H9 (cell line): ENCODE measurements around the gene NKAIN2. TPM values are rescaled to one million over a fixed set of nuclear protein-coding genes. Genes with fewer than 3 reads are reported as not detected.

ENCODE experiments used
- DNase-seq: peaks from one replicate; pipeline ENCODE4 v3.0.0-alpha.2; 2017
- H2AFZ ChIP-seq: one replicate; pipeline ENCODE4 v1.6.1; 2013; ENCODE audit warnings: mild to moderate bottlenecking, low read length, control low read depth, moderate library complexity
- H2AK5ac ChIP-seq: 2 replicates; pipeline ENCODE4 v1.6.1; 2013; ENCODE audit warnings: low read length, control low read depth, mixed read lengths; ENCODE audit not compliant: insufficient read length
- H2BK120ac ChIP-seq: one replicate; pipeline ENCODE4 v1.6.1; 2013; ENCODE audit warnings: low read depth, mild to moderate bottlenecking, low read length, control low read depth, inconsistent platforms; ENCODE audit not compliant: poor library complexity, severe bottlenecking
- H2BK12ac ChIP-seq: 2 replicates; pipeline ENCODE4 v1.6.1; 2013; ENCODE audit warnings: low read length, control low read depth, mixed read lengths, low read depth; ENCODE audit not compliant: insufficient read length
- H2BK15ac ChIP-seq: 2 replicates; pipeline ENCODE4 v1.6.1; 2013; ENCODE audit warnings: low read depth, low read length, control low read depth
- H2BK20ac ChIP-seq: one replicate; pipeline ENCODE4 v1.6.1; 2013; ENCODE audit warnings: low read depth, mild to moderate bottlenecking, low read length, control low read depth, inconsistent platforms; ENCODE audit not compliant: poor library complexity, severe bottlenecking
- H2BK5ac ChIP-seq: 2 replicates; pipeline ENCODE4 v1.6.1; 2013; ENCODE audit warnings: low read length, control low read depth, mixed read lengths; ENCODE audit not compliant: insufficient read length
- H3K14ac ChIP-seq: 2 replicates; pipeline ENCODE4 v1.6.1; 2013; ENCODE audit warnings: low read length, control low read depth; ENCODE audit not compliant: insufficient read depth
- H3K18ac ChIP-seq: 2 replicates; pipeline ENCODE4 v1.6.1; 2013; ENCODE audit warnings: low read depth, mild to moderate bottlenecking, mixed read lengths, low read length, control low read depth; ENCODE audit not compliant: insufficient read length
- H3K23ac ChIP-seq: 2 replicates; pipeline ENCODE4 v1.6.1; 2013; ENCODE audit warnings: low read length, control low read depth, mixed read lengths, low read depth; ENCODE audit not compliant: insufficient read length
- H3K23me2 ChIP-seq: 2 replicates; pipeline ENCODE4 v1.6.1; 2013; ENCODE audit warnings: low read depth, mild to moderate bottlenecking, mixed read lengths, low read length, control low read depth; ENCODE audit not compliant: insufficient read length, poor library complexity, severe bottlenecking
- H3K27ac ChIP-seq: 2 replicates; pipeline ENCODE4 v1.5.1; 2013; ENCODE audit warnings: low read length, control low read depth, mixed read lengths, low read depth; ENCODE audit not compliant: insufficient read length
- H3K27me3 ChIP-seq: 2 replicates; pipeline ENCODE4 v1.6.1; 2013; ENCODE audit warnings: low read length, control low read depth, inconsistent platforms; ENCODE audit not compliant: insufficient read depth
- H3K4ac ChIP-seq: 2 replicates; pipeline ENCODE4 v1.6.1; 2013; ENCODE audit warnings: low read depth, mild to moderate bottlenecking, control low read depth, inconsistent platforms, low read length, moderate library complexity
- H3K4me1 ChIP-seq: 2 replicates; pipeline ENCODE4 v1.6.1; 2013; ENCODE audit warnings: low read length, control low read depth, inconsistent platforms; ENCODE audit not compliant: insufficient read depth
- H3K4me2 ChIP-seq: 2 replicates; pipeline ENCODE4 v1.6.1; 2013; ENCODE audit warnings: low read length, control low read depth, mixed read lengths; ENCODE audit not compliant: insufficient read length, insufficient read depth
- H3K56ac ChIP-seq: 2 replicates; pipeline ENCODE4 v1.6.1; 2013; ENCODE audit warnings: low read depth, mild to moderate bottlenecking, mixed read lengths, low read length, control low read depth; ENCODE audit not compliant: insufficient read length
- H3K79me1 ChIP-seq: 2 replicates; pipeline ENCODE4 v1.6.1; 2013; ENCODE audit warnings: low read depth, mild to moderate bottlenecking, moderate library complexity, low read length, control low read depth, inconsistent platforms; ENCODE audit not compliant: insufficient read depth, poor library complexity, severe bottlenecking
- H3K79me2 ChIP-seq: 2 replicates; pipeline ENCODE4 v1.6.1; 2013; ENCODE audit warnings: low read length, control low read depth, inconsistent platforms; ENCODE audit not compliant: insufficient read depth
- H3K9ac ChIP-seq: 2 replicates; pipeline ENCODE4 v1.6.1; 2013; ENCODE audit warnings: low read length, control low read depth, mixed read lengths; ENCODE audit not compliant: insufficient read length; ENCODE audit errors: extremely low read depth
- H3K9me3 ChIP-seq: one replicate; pipeline ENCODE4 v1.6.1; 2013; ENCODE audit warnings: low read depth, low read length, inconsistent platforms; ENCODE audit not compliant: control insufficient read depth
- H3T11ph ChIP-seq: one replicate; pipeline ENCODE4 v1.6.1; 2013; ENCODE audit warnings: mild to moderate bottlenecking, low read length, control low read depth, inconsistent platforms
- H4K20me1 ChIP-seq: one replicate; pipeline ENCODE4 v1.6.1; 2013; ENCODE audit not compliant: control insufficient read depth, insufficient read length, insufficient read depth
- H4K5ac ChIP-seq: 2 replicates; pipeline ENCODE4 v1.6.1; 2013; ENCODE audit warnings: low read depth, mild to moderate bottlenecking, mixed read lengths, low read length, control low read depth; ENCODE audit not compliant: insufficient read length
- H4K8ac ChIP-seq: replicated peaks from 2 replicates; pipeline ENCODE4 v1.6.1; 2013; ENCODE audit warnings: low read length, control low read depth, mixed read lengths, low read depth; ENCODE audit not compliant: insufficient read length
- H4K91ac ChIP-seq: 2 replicates; pipeline ENCODE4 v1.6.1; 2013; ENCODE audit warnings: low read depth, mild to moderate bottlenecking, moderate library complexity, mixed read lengths, low read length, control low read depth; ENCODE audit not compliant: insufficient read length
- H3K27ac Mint-ChIP-seq, 3 experiments: 2 replicates in 2 of 3; 3 replicates in 1 of 3; pipeline ENCODE4 v1.8.0; 2020 to 2021; ENCODE audit warnings: mixed read lengths in 3 of 3, mild to moderate bottlenecking in 1 of 3, moderate library complexity in 1 of 3
- H3K27me3 Mint-ChIP-seq: 2 replicates; pipeline ENCODE4 v1.8.0; 2021; ENCODE audit warnings: low read depth, mild to moderate bottlenecking, moderate library complexity, mixed read lengths
- H3K36me3 Mint-ChIP-seq, 3 experiments: 2 replicates in 2 of 3; 3 replicates in 1 of 3; pipeline ENCODE4 v1.8.0; 2020 to 2021; ENCODE audit warnings: low read depth in 3 of 3, mixed read lengths in 3 of 3; ENCODE audit not compliant: insufficient read depth in 1 of 3
- H3K4me1 Mint-ChIP-seq, 2 experiments: 2 replicates each; pipeline ENCODE4 v1.8.0; 2020; ENCODE audit warnings: mixed read lengths in 2 of 2
- H3K4me3 Mint-ChIP-seq, 2 experiments: 2 replicates in 1 of 2; 3 replicates in 1 of 2; pipeline ENCODE4 v1.8.0; 2020 to 2021; ENCODE audit warnings: mild to moderate bottlenecking in 2 of 2, mixed read lengths in 2 of 2, moderate library complexity in 1 of 2
- H3K9me3 Mint-ChIP-seq, 2 experiments: 2 replicates in 1 of 2; 3 replicates in 1 of 2; pipeline ENCODE4 v1.8.0; 2020; ENCODE audit warnings: mild to moderate bottlenecking in 2 of 2, mixed read lengths in 2 of 2, moderate library complexity in 1 of 2
- CTCF ChIP-seq: fragments of 200-600 bp; sonication (generic); conservative IDR thresholded peaks from 3 replicates; pipeline ENCODE4 v1.8.0; 2021; ENCODE audit warnings: antibody characterized with exemption, mild to moderate bottlenecking
- WGBS: extraction: QIAGEN DNeasy Blood & Tissue Kit; methylation state at CpG from one replicate; pipeline ENCODE4 v1.1.7; 2013; ENCODE audit warnings: missing lambda C conversion rate, low lambda C conversion rate, mixed read lengths; ENCODE audit not compliant: insufficient read length; ENCODE audit errors: extremely low coverage; 5-methylcytosine and 5-hydroxymethylcytosine counted together
- total RNA-seq: library from RNA; stranded (reverse); gene quantifications from 2 replicates; pipeline ENCODE4 v1.2.1, GENCODE V29; 2021

Gene NKAIN2
- total RNA-seq, 1 experiment from 2014 or later: 0.17 TPM

- no peak overlapping the region for H2BK12ac ChIP-seq
- H3K27ac ChIP-seq: no peak overlapping the region
- no peak overlapping the region for H3K4ac ChIP-seq
- peaks cover 0 to 5% of the 10 kb centered on the region in 2 experiments; a peak in 3 of 4 replicates for H3K4me1 Mint-ChIP-seq
- no peaks in the 10 kb centered on the region for H3K9me3 Mint-ChIP-seq
- H3K9ac ChIP-seq: no peak overlapping the region
- no peak overlapping the region for H4K91ac ChIP-seq
- no peaks in the 10 kb centered on the region for H3K79me1 ChIP-seq
- no peak overlapping the region for H3K18ac ChIP-seq
- H3K23ac ChIP-seq: no peak overlapping the region
- H3K9me3 ChIP-seq: no peaks in the 10 kb centered on the region
- DNase-seq: no peak
- H3K27ac Mint-ChIP-seq: no peak overlapping the region
- no peaks in the 10 kb centered on the region for H3K79me2 ChIP-seq
- no peaks in the 10 kb centered on the region for H3K27me3 Mint-ChIP-seq
- no peaks in the 10 kb centered on the region for H3K27me3 ChIP-seq
- H3K56ac ChIP-seq: no peak overlapping the region
- no peak overlapping the region for H2AFZ ChIP-seq
- no peaks in the 10 kb centered on the region for H4K20me1 ChIP-seq
- H3T11ph ChIP-seq: no peak overlapping the region
- H2AK5ac ChIP-seq: no peak overlapping the region
- no peaks in the 10 kb centered on the region for H3K4me1 ChIP-seq
- H3K4me3 Mint-ChIP-seq: no peak overlapping the region
- H2BK5ac ChIP-seq: no peak overlapping the region
- no peak for TF ChIP-seq CTCF
- no peak overlapping the region for H4K8ac ChIP-seq
- H3K14ac ChIP-seq: no peak overlapping the region
- H2BK15ac ChIP-seq: no peak overlapping the region
- no peak overlapping the region for H3K4me2 ChIP-seq
- H3K23me2 ChIP-seq: no peaks in the 10 kb centered on the region
- H4K5ac ChIP-seq: no peak overlapping the region
- H2BK120ac ChIP-seq: no peak overlapping the region
- no peak overlapping the region for H2BK20ac ChIP-seq
- H3K36me3 Mint-ChIP-seq: no peaks in the 10 kb centered on the region
- no CpG with 5 or more reads among the region's 2 CpGs for WGBS
These were observed 176.6 kb downstream of the NKAIN2 start for GRCh38 chr6:123980311-123980710.
